GM12878 (cell line): Measurements from ENCODE around the gene DPH1. TPM values are rescaled to one million over a fixed set of nuclear protein-coding genes. Genes with fewer than 3 reads are reported as not detected.

Experiments
- ATAC-seq: fragments of 200-7000 bp; cut with Tn5 transposase; 3 replicates; pipeline ENCODE4 v1.9.1; 2020; ENCODE audit warnings: mild to moderate bottlenecking, moderate library complexity
- BruUV-seq: library from RNA; stranded (reverse); fragments of 400-500 nt; replicated peaks from 2 replicates; lab custom pipeline; 2021; lab: Mats Ljungman, UMichigan
- CTCF ChIA-PET: fragments of 300-600 bp; sonication (Branson Sonifier 250); formaldehyde crosslinking; extraction: SDS; loops from one replicate; lab custom pipeline; 2021; ENCODE audit warnings: inconsistent platforms; lab: Yijun Ruan, JAX
- POLR2A ChIA-PET: fragments of 350-600 bp; formaldehyde crosslinking; extraction: SDS; loops from one replicate; lab custom pipeline; 2021; ENCODE audit warnings: inconsistent platforms; lab: Charles Lee
- RAD21 ChIA-PET: fragments of 300-600 bp; sonication (Branson Sonifier 250); formaldehyde crosslinking; loops from one replicate; lab custom pipeline; 2023; ENCODE audit warnings: antibody characterized with exemption; ENCODE audit not compliant: unreplicated experiment; lab: Charles Lee
- SMC1A ChIA-PET: fragments of 300-600 bp; sonication (Branson Sonifier 250); formaldehyde crosslinking; loops from one replicate; lab custom pipeline; 2023; ENCODE audit not compliant: unreplicated experiment, uncharacterized antibody; lab: Charles Lee
- DNase-seq: peaks from one replicate; pipeline ENCODE4 v3.0.0-alpha.2; 2011; ENCODE audit warnings: low read depth, low spot score
- FAIRE-seq: peaks from 3 replicates; lab custom pipeline; 2011; peaks lifted over from hg19 to GRCh38; lab: Jason Lieb, UNC
- H2AFZ ChIP-seq: 2 replicates; pipeline ENCODE4 v1.6.0; 2011; ENCODE audit warnings: low read depth, low read length, control low read depth; ENCODE audit not compliant: control insufficient read depth
- H3K27ac ChIP-seq: 2 replicates; pipeline ENCODE4 v1.5.1; 2011; ENCODE audit warnings: control low read depth; ENCODE audit not compliant: control insufficient read depth, insufficient read depth
- H3K27me3 ChIP-seq, 2 experiments: replicated peaks in 1 of 2; 2 replicates each; pipeline versions ENCODE4 v1.6.0 to v1.6.1; 2011; ENCODE audit warnings: low read length in 1 of 2; ENCODE audit not compliant: control insufficient read depth in 2 of 2, insufficient read depth in 2 of 2
- H3K36me3 ChIP-seq, 2 experiments: 2 replicates each; pipeline ENCODE4 v1.5.1; 2011; ENCODE audit warnings: low read length in 1 of 2; ENCODE audit not compliant: control insufficient read depth in 2 of 2, insufficient read depth in 2 of 2
- H3K4me1 ChIP-seq: 2 replicates; pipeline ENCODE4 v1.6.1; 2011; ENCODE audit warnings: mild to moderate bottlenecking, low read length, moderate library complexity, mixed read lengths; ENCODE audit not compliant: control insufficient read depth, insufficient read depth
- H3K4me2 ChIP-seq: 2 replicates; pipeline ENCODE4 v1.6.0; 2011; ENCODE audit warnings: control low read depth; ENCODE audit not compliant: control insufficient read depth, insufficient read depth
- H3K4me3 ChIP-seq: fragments of 200-600 bp; sonication (generic); 2 replicates; pipeline ENCODE4 v1.5.1; 2016
- H3K79me2 ChIP-seq: 2 replicates; pipeline ENCODE4 v1.6.0; 2011; ENCODE audit warnings: low read length; ENCODE audit not compliant: control insufficient read depth, insufficient read depth
- H3K9ac ChIP-seq: 2 replicates; pipeline ENCODE4 v1.8.0; 2011; ENCODE audit warnings: low read length, control low read depth, mixed read lengths; ENCODE audit not compliant: control insufficient read depth, insufficient read depth
- H3K9me3 ChIP-seq: replicated peaks from 3 replicates; pipeline ENCODE4 v1.5.1; 2011; ENCODE audit warnings: mild to moderate bottlenecking, low read length; ENCODE audit not compliant: control insufficient read depth, insufficient read depth
- H4K20me1 ChIP-seq: 2 replicates; pipeline ENCODE4 v1.6.0; 2011; ENCODE audit not compliant: control insufficient read depth, insufficient read depth
- BMI1 ChIP-seq: fragments of 450-650 bp; IDR thresholded peaks from 2 replicates; pipeline ENCODE4 v1.6.1; 2016; ENCODE audit warnings: mild to moderate bottlenecking, moderate library complexity, borderline replicate concordance
- BRCA1 ChIP-seq: IDR thresholded peaks from 2 replicates; pipeline ENCODE4 v1.6.1; 2011; ENCODE audit warnings: low read depth, low read length, improper control_type of control experiment
- CBX3 ChIP-seq: fragments of 200-600 bp; sonication (generic); IDR thresholded peaks from 2 replicates; pipeline ENCODE4 v1.6.1; 2016; ENCODE audit warnings: low read depth, borderline replicate concordance
- EED ChIP-seq: sonication (generic); IDR thresholded peaks from 2 replicates; pipeline ENCODE4 v1.6.1; 2016; ENCODE audit warnings: antibody characterized with exemption, low read depth
- IKZF2 ChIP-seq, 2 experiments: fragments of 450-650 bp; IDR thresholded peaks; 2 replicates each; pipeline ENCODE4 v1.6.1; 2017; ENCODE audit warnings: mild to moderate bottlenecking in 2 of 2, moderate library complexity in 2 of 2
- PML ChIP-seq: IDR thresholded peaks from 2 replicates; pipeline ENCODE4 v1.6.1; 2012; ENCODE audit warnings: low read length, inconsistent platforms
- WGBS: methylation state at CpG from one replicate; pipeline ENCODE4 v1.1.6; 2016; ENCODE audit warnings: low lambda C conversion rate; ENCODE audit not compliant: insufficient replicate concordance, insufficient coverage; ENCODE audit errors: missing lambda C conversion rate; 5-methylcytosine and 5-hydroxymethylcytosine counted together
- in situ Hi-C: fragments of 300-500 bp; cut with MboI; formaldehyde crosslinking; loops from 9 replicates; pipeline ENCODE4 v1.14.3; 2018; ENCODE audit warnings: mixed read lengths
- intact Hi-C: fragments of 100-400 bp; cut with micrococcal nuclease; formaldehyde crosslinking; loops from one replicate; pipeline ENCODE4 v1.14.2; 2022; ENCODE audit not compliant: unreplicated experiment
- polyA plus RNA-seq, 11 experiments: library from polyadenylated mRNA; depleted of rRNA in 4 of 11; unstranded in 6 of 11; stranded (reverse) in 5 of 11; fragments of >200 nt; fragmentation: Nextera tagmentation in 4 of 11; fragmentation: Illumina TruSeq in 1 of 11; extraction: Ambion mirVana in 4 of 11; extraction: Trizol in 1 of 11; gene quantifications; 1 replicate in 1 of 11; 2 replicates in 10 of 11; pipeline versions ENCODE4 v1.2.1 to v1.2.3, GENCODE V29; 2011 to 2016; ENCODE audit warnings: inconsistent platforms in 2 of 11, missing spikeins in 2 of 11, low read depth in 1 of 11
- total RNA-seq, 4 experiments: library from RNA; depleted of rRNA in 3 of 4; stranded (reverse); fragments of >200 nt in 3 of 4; fragmentation: Illumina TruSeq in 1 of 4; extraction: Trizol in 1 of 4; gene quantifications; 2 replicates each; pipeline versions ENCODE4 v1.2.1 to v1.2.3, GENCODE V29; 2013 to 2021

Gene DPH1
- total and polyA plus RNA-seq, 10 of the 15 experiments (the other 5 are each of a cell fraction or from before 2014, with no cell fraction given): 0.29 to 33.6 (median 20.2) TPM

DNA sequence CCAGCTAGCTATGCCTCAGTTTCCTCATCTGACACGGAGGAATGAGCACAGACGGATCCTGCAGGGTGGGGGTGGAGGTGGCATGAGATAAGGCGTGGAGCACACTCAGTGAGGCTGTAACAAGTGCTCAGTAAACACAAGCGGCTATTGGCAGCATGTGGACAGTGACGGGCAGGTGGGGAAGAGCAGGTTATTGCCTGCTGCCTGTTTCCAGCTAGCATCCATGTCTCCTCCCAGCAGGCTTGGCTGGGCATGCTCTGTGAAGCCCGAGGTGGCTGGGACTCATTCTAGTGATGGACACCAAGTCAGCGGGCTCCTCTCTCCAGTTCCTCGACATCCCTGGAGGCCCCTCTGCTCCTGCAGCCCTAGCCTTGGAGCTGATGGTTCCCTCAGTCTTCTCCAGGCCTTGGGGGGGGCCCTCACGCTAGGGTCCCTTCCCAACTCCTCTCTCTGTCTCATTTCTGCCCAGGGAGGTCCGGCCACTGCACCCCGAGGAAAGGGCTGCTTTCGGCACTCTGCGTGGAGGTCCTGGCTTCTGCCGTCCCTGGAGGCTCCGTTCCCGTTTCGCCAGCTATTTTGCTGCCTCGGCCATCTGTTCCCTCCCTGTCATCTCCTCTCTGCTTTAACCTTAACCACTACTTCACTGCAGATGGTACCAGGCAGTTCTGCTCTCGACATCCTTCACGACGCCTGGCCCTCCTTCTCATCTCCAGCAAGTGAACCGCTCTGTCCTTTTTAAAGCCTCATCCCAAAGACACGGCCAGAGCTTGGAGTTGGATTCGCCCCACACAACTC lies 11.0 kb upstream of the DPH1 start:
- H3K9me3 ChIP-seq: no peaks in the 10 kb centered on the region; the same call in 2 of the 3 replicates
- H3K4me1 ChIP-seq: peaks cover 14% of the 10 kb centered on the region
- ChIA-PET SMC1A (no interaction called here), CTCF (interaction anchor here (0.6 to 1.2 kb wide), 2 partner anchors 39 to 351 kb away, joined by 3 read pairs; no protein-coding TSS in a partner anchor), RAD21 (interaction anchor here (1.2 to 1.4 kb wide), 2 partner anchors 10 to 19 kb away, joined by 3 read pairs; no protein-coding TSS in a partner anchor), POLR2A (no interaction called here)
- WGBS: 56% methylated on average over 20 of the region's 24 CpGs
- BruUV-seq: no TSS peak
- FAIRE-seq: no peak
- intact Hi-C loops (no loop called here), in situ Hi-C loops (loop anchor here (25.0 kb wide), 1 partner anchor 107 kb away; no protein-coding TSS in a partner anchor)
- no peak for DNase-seq
- H3K36me3 ChIP-seq: no peaks in the 10 kb centered on the region
- H3K27me3 ChIP-seq: peaks cover 11 to 12% of the 10 kb centered on the region in 2 experiments
- no peak overlapping the region for H2AFZ ChIP-seq
- no peak overlapping the region for H3K4me2 ChIP-seq
- ATAC-seq: no peak
- no peak overlapping the region for H3K9ac ChIP-seq
- TF ChIP-seq BRCA1 (no peak), PML (no peak), IKZF2 (IDR thresholded peaks at IDR 0.05) (no peak)
- no peaks in the 10 kb centered on the region for H4K20me1 ChIP-seq
- H3K79me2 ChIP-seq: no peaks in the 10 kb centered on the region
- H3K27ac ChIP-seq: no peak overlapping the region
- no peak overlapping the region for H3K4me3 ChIP-seq

DNA sequence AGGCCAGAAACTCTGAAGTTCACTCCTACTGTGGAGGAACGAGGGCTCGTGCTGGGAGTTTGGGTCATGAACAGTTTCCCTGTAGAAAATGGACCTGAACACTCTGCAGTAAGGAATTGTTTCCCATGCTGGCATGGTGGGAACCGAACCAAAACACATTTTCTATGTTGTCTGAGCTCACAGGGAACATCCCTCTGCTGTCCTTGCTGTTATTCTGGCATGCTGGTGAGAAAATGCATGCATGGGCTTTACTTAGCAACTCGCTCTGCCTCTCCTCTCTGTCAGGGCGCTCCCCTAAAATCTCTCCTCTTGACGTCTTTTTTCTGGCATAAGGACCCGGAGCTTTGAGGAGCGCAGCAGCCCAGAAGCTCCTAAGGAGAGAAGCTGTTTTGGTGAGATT lies 10.2 kb upstream of the DPH1 start:
- no peak overlapping the region for H3K27ac ChIP-seq
- CTCF ChIA-PET: interaction anchor here (0.6 to 1.2 kb wide), 2 partner anchors 38 to 352 kb away, joined by 3 read pairs; no protein-coding TSS in a partner anchor
- no peak overlapping the region for H3K4me3 ChIP-seq
- FAIRE-seq: no peak
- no peaks in the 10 kb centered on the region for H4K20me1 ChIP-seq
- POLR2A ChIA-PET: no interaction called here
- no peaks in the 10 kb centered on the region for H3K36me3 ChIP-seq
- TF ChIP-seq CBX3 (no peak), BMI1 (no peak), EED (no peak)
- no peak overlapping the region for H2AFZ ChIP-seq
- intact Hi-C loops: no loop called here
- H3K4me1 ChIP-seq: peaks cover 14% of the 10 kb centered on the region
- H3K27me3 ChIP-seq: peaks cover 16 to 18% of the 10 kb centered on the region in 2 experiments
- RAD21 ChIA-PET: interaction anchor here (1.2 kb wide), 1 partner anchor 18 kb away, joined by 3 read pairs; no protein-coding TSS in a partner anchor
- in situ Hi-C loops: loop anchor here (25.0 kb wide), 1 partner anchor 107 kb away; no protein-coding TSS in a partner anchor
- no peak for ATAC-seq
- H3K9ac ChIP-seq: no peak overlapping the region
- SMC1A ChIA-PET: no interaction called here
- 39% methylated on average over 8 of the region's 8 CpGs for WGBS
- H3K79me2 ChIP-seq: no peaks in the 10 kb centered on the region
- no peak for DNase-seq
- no TSS peak for BruUV-seq
- no peak overlapping the region for H3K4me2 ChIP-seq
- no peaks in the 10 kb centered on the region for H3K9me3 ChIP-seq
